Muscle layer of duodenum (tissue), 2 donors: ENCODE data around the gene DDRGK1.

Experiments
- H3K27ac ChIP-seq: one replicate; pipeline ENCODE4 v1.7.0; 2013; ENCODE audit warnings: mild to moderate bottlenecking, low read length
- H3K27me3 ChIP-seq: one replicate; pipeline ENCODE4 v1.7.0; 2013; ENCODE audit warnings: low read depth, mild to moderate bottlenecking, control low read depth, low read length
- H3K36me3 ChIP-seq, 2 donors: one replicate each; pipeline ENCODE4 v1.7.0; 2013; ENCODE audit warnings: low read length in 2 of 2, control low read depth in 1 of 2, mild to moderate bottlenecking in 1 of 2; ENCODE audit not compliant: insufficient read depth in 2 of 2, control insufficient read depth in 1 of 2
- H3K4me1 ChIP-seq, 2 donors: one replicate each; pipeline ENCODE4 v1.7.0; 2013; ENCODE audit warnings: low read length in 2 of 2, mild to moderate bottlenecking in 2 of 2, control low read depth in 1 of 2, moderate library complexity in 1 of 2; ENCODE audit not compliant: insufficient read depth in 2 of 2, control insufficient read depth in 1 of 2
- H3K4me3 ChIP-seq, 2 donors: one replicate each; pipeline ENCODE4 v1.7.0; 2013; ENCODE audit warnings: low read length in 2 of 2, low read depth in 1 of 2, mild to moderate bottlenecking in 1 of 2
- H3K9me3 ChIP-seq, 2 donors: one replicate each; pipeline ENCODE4 v1.7.0; 2013; ENCODE audit warnings: low read length in 2 of 2, control low read depth in 1 of 2, mild to moderate bottlenecking in 1 of 2; ENCODE audit not compliant: control insufficient read depth in 1 of 2
- donor health status: healthy.

Gene DDRGK1

DNA sequence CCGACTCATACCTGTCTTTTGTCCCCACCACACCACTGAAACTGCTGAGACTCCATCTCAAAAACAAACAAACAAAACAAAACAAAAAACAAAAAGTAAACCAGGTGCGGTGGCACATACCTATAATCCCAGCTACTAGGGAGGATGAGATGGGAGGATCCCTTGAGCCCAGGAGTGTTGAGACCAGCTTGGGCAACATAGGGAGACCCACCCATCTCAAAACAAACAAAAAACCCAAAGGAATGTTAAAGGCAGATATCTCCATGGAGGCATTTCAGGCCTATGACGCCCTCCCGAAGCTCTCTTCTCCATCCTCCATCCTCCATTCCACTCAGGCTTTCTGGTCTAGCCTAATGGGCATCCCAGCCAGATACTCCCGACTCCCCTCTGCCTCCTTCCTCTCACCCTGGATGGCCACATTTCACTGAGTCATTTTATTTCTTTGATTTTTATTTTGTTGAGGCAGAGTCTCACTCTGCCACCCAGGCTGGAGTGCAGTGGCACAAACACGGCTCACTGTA is 37.8 kb upstream of the DDRGK1 start:
- H3K4me1 ChIP-seq, result peaks cover 0 to 22% of the 10 kb centered on the region in 2 donors
- H3K4me3 ChIP-seq, result no peak overlapping the region
- no peak overlapping the region for H3K27ac ChIP-seq
- H3K27me3 ChIP-seq, result peaks cover 24% of the 10 kb centered on the region
- H3K36me3 ChIP-seq, result no peaks in the 10 kb centered on the region
- H3K9me3 ChIP-seq, result no peaks in the 10 kb centered on the region

- H3K27ac ChIP-seq, result no peak overlapping the region
- no peaks in the 10 kb centered on the region for H3K9me3 ChIP-seq
- no peak overlapping the region for H3K4me3 ChIP-seq
- H3K36me3 ChIP-seq, result no peaks in the 10 kb centered on the region
- H3K4me1 ChIP-seq, result peaks cover 0 to 22% of the 10 kb centered on the region in 2 donors
- H3K27me3 ChIP-seq, result peaks cover 34% of the 10 kb centered on the region
Observed at GRCh38 chr20:3240776-3241363, 36.4 kb upstream of the DDRGK1 start.

GRCh38 chr20:3239867-3240775 is 35.6 kb upstream of the DDRGK1 start:
- Histone ChIP-seq H3K9me3 (no peaks in the 10 kb centered on the region), H3K36me3 (no peaks in the 10 kb centered on the region), H3K4me3 (peak overlapping the region; percentile 65 to 91), H3K27ac (no peak overlapping the region), H3K27me3 (peaks cover 37% of the 10 kb centered on the region), H3K4me1 (peaks cover 0 to 22% of the 10 kb centered on the region in 2 donors)

DNA sequence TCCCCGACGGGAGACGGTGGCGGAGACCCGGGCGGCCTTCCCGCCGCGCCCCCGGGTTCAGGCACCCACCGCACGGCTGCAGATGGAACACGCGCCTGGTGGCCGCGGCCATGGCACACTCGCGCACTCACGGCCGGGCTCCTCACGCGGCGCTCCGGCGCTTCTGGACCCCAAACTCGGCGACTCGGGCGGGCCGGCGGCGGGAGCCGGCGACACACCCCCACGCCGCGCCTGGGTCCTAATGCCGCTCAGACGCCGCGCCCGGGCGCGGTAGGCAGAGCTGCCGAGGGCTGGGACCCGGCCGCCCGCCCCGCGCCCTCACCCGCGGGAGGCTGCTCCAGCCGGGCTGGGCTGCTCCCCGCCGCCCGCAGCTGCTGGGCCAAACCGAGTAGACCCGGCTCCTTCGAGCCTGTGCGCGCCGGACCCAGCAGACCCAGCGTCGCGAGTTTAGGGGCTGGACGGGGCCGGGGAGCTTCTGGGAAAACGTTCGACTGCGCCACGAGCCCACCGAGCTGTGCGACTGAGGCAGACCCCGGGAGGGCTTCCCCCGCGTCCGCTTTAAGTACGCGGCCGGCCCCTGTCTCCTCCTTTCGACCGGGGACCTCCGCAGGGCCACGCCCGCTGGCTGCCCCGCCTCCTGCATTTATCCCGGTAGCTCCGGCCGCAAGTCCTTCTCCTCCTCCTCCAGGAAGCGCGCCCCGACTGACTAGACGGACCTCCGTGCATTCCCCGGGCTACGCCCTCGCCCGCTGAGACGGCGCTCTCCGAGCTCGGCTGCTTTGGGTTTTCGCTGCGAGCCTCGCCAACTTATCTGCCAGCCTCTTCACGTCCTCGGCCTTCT is 34.8 kb upstream of the DDRGK1 start, which contains the start of gene SLC4A11:
Gene SLC4A11 (minus strand): TSS at position 165 of the 841 bp plus-strand sequence. CDS start 53 bp downstream, at position 112.
- H3K4me1 ChIP-seq, result peaks cover 0 to 22% of the 10 kb centered on the region in 2 donors
- no peak within 1 kb of the TSS for H3K27ac ChIP-seq
- H3K9me3 ChIP-seq, result no peaks in the 10 kb centered on the region
- peaks cover 37% of the 10 kb centered on the region for H3K27me3 ChIP-seq
- peak within 1 kb of the TSS; percentile 65 to 91 for H3K4me3 ChIP-seq
- H3K36me3 ChIP-seq, result no peaks in the 10 kb centered on the region

GRCh38 chr20:3238616-3239025 is 34.1 kb upstream of the DDRGK1 start:
- H3K4me1 ChIP-seq, result peaks cover 0 to 22% of the 10 kb centered on the region in 2 donors
- no peak overlapping the region for H3K27ac ChIP-seq
- H3K9me3 ChIP-seq, result no peaks in the 10 kb centered on the region
- no peaks in the 10 kb centered on the region for H3K36me3 ChIP-seq
- H3K27me3 ChIP-seq, result peaks cover 37% of the 10 kb centered on the region
- H3K4me3 ChIP-seq, result peak overlapping the region; percentile 16 to 91

- Histone ChIP-seq H3K27ac (no peak overlapping the region), H3K27me3 (peaks cover 37% of the 10 kb centered on the region), H3K4me1 (peaks cover 0 to 22% of the 10 kb centered on the region in 2 donors), H3K36me3 (no peaks in the 10 kb centered on the region), H3K9me3 (no peaks in the 10 kb centered on the region), H3K4me3 (peak overlapping the region; percentile 16 to 91)
Observed at GRCh38 chr20:3237958-3238615, 33.6 kb upstream of the DDRGK1 start.

GRCh38 chr20:3237011-3237957 is 32.8 kb upstream of the DDRGK1 start:
- Histone ChIP-seq H3K27me3 (peaks cover 37% of the 10 kb centered on the region), H3K4me1 (peaks cover 0 to 22% of the 10 kb centered on the region in 2 donors), H3K36me3 (no peaks in the 10 kb centered on the region), H3K4me3 (peak overlapping the region in 1 of 2 donors; percentile 91), H3K27ac (no peak overlapping the region), H3K9me3 (no peaks in the 10 kb centered on the region)

GRCh38 chr20:3235666-3236324 is 31.3 kb upstream of the DDRGK1 start:
- Histone ChIP-seq H3K9me3 (no peaks in the 10 kb centered on the region), H3K36me3 (no peaks in the 10 kb centered on the region), H3K27ac (no peak overlapping the region), H3K27me3 (peaks cover 37% of the 10 kb centered on the region), H3K4me3 (no peak overlapping the region), H3K4me1 (peaks cover 0 to 22% of the 10 kb centered on the region in 2 donors)

GRCh38 chr20:3233991-3234498 is 29.6 kb upstream of the DDRGK1 start:
- Histone ChIP-seq H3K4me1 (peaks cover 0 to 12% of the 10 kb centered on the region in 2 donors), H3K9me3 (no peaks in the 10 kb centered on the region), H3K27me3 (peaks cover 25% of the 10 kb centered on the region), H3K27ac (no peak overlapping the region), H3K4me3 (no peak overlapping the region), H3K36me3 (no peaks in the 10 kb centered on the region)
